HFFc6 (cell line): ENCODE data around the gene ZPLD1. TPM values are rescaled to one million over a fixed set of nuclear protein-coding genes. Genes with fewer than 3 reads are reported as not detected.

ENCODE experiments used
- DNase-seq: peaks from one replicate; pipeline ENCODE4 v3.0.0-alpha.2; 2018
- H3K27ac Mint-ChIP-seq: 2 replicates; pipeline ENCODE4 v1.8.0; 2020; ENCODE audit warnings: mild to moderate bottlenecking, mixed read lengths
- H3K27me3 Mint-ChIP-seq: 2 replicates; pipeline ENCODE4 v1.8.0; 2021; ENCODE audit warnings: mild to moderate bottlenecking, moderate library complexity, mixed read lengths; ENCODE audit not compliant: insufficient read depth
- H3K36me3 Mint-ChIP-seq: 2 replicates; pipeline ENCODE4 v1.8.0; 2021; ENCODE audit warnings: low read depth, mixed read lengths
- H3K4me1 Mint-ChIP-seq: 2 replicates; pipeline ENCODE4 v1.8.0; 2020; ENCODE audit warnings: low read depth, mixed read lengths
- H3K4me3 Mint-ChIP-seq: 2 replicates; pipeline ENCODE4 v1.8.0; 2020; ENCODE audit warnings: mild to moderate bottlenecking, moderate library complexity, mixed read lengths
- H3K9me3 Mint-ChIP-seq: 2 replicates; pipeline ENCODE4 v1.8.0; 2020; ENCODE audit warnings: mild to moderate bottlenecking, mixed read lengths
- CTCF ChIP-seq: fragments of 200-600 bp; sonication (generic); IDR thresholded peaks from 2 replicates; pipeline ENCODE4 v1.5.0; 2021; ENCODE audit warnings: antibody characterized with exemption, mild to moderate bottlenecking
- total RNA-seq, 6 experiments: library from RNA; stranded (reverse); fragmentation: NEBNext Ultra II Directional; extraction: Animal tissue kit (Norgen Biotek cat#: 25700); gene quantifications; 2 replicates in 1 of 6; 3 replicates in 5 of 6; pipeline ENCODE4 v1.2.3, GENCODE V29; 2021

Gene ZPLD1
- total RNA-seq, 6 experiments from 2014 or later, result 0.07 to 0.19 (median 0.12) TPM; not detected in 3

GRCh38 chr3:102449930-102450329 is 15.1 kb downstream of the ZPLD1 start:
- DNase-seq, result no peak
- Mint-ChIP-seq H3K4me1 (no peaks in the 10 kb centered on the region), H3K9me3 (no peaks in the 10 kb centered on the region), H3K36me3 (no peaks in the 10 kb centered on the region), H3K4me3 (no peak overlapping the region), H3K27me3 (no peaks in the 10 kb centered on the region), H3K27ac (no peak overlapping the region)
- no peak for TF ChIP-seq CTCF

- TF ChIP-seq CTCF, result no peak
- Mint-ChIP-seq H3K4me3 (no peak overlapping the region), H3K27ac (no peak overlapping the region), H3K4me1 (no peaks in the 10 kb centered on the region), H3K27me3 (no peaks in the 10 kb centered on the region; the same call in 1 of the 2 replicates), H3K36me3 (no peaks in the 10 kb centered on the region), H3K9me3 (no peaks in the 10 kb centered on the region)
- no peak for DNase-seq
These were observed 16.2 kb downstream of the ZPLD1 start for GRCh38 chr3:102450976-102451375.

GRCh38 chr3:102451543-102451942 is 16.7 kb downstream of the ZPLD1 start:
- H3K4me1 Mint-ChIP-seq, result no peaks in the 10 kb centered on the region
- H3K27me3 Mint-ChIP-seq, result no peaks in the 10 kb centered on the region; the same call in 1 of the 2 replicates
- no peak overlapping the region for H3K27ac Mint-ChIP-seq
- no peaks in the 10 kb centered on the region for H3K9me3 Mint-ChIP-seq
- no peak for DNase-seq
- no peak for TF ChIP-seq CTCF
- H3K36me3 Mint-ChIP-seq, result no peaks in the 10 kb centered on the region
- H3K4me3 Mint-ChIP-seq, result no peak overlapping the region

GRCh38 chr3:102454181-102454580 is 19.4 kb downstream of the ZPLD1 start:
- Mint-ChIP-seq H3K9me3 (no peaks in the 10 kb centered on the region), H3K4me1 (no peaks in the 10 kb centered on the region), H3K36me3 (no peaks in the 10 kb centered on the region), H3K27me3 (no peaks in the 10 kb centered on the region; the same call in 1 of the 2 replicates), H3K4me3 (no peak overlapping the region), H3K27ac (no peak overlapping the region)
- no peak for DNase-seq
- TF ChIP-seq CTCF, result no peak

GRCh38 chr3:102457644-102458043 is 22.8 kb downstream of the ZPLD1 start:
- no peak for DNase-seq
- H3K27ac Mint-ChIP-seq, result no peak overlapping the region
- H3K9me3 Mint-ChIP-seq, result no peaks in the 10 kb centered on the region
- no peaks in the 10 kb centered on the region for H3K36me3 Mint-ChIP-seq
- H3K4me1 Mint-ChIP-seq, result no peaks in the 10 kb centered on the region
- H3K27me3 Mint-ChIP-seq, result peaks cover 2% of the 10 kb centered on the region; the same call in 1 of the 2 replicates
- H3K4me3 Mint-ChIP-seq, result no peak overlapping the region
- no peak for TF ChIP-seq CTCF

GRCh38 chr3:102460579-102460978 is 25.8 kb downstream of the ZPLD1 start:
- no peak for DNase-seq
- no peaks in the 10 kb centered on the region for H3K36me3 Mint-ChIP-seq
- no peaks in the 10 kb centered on the region for H3K4me1 Mint-ChIP-seq
- H3K27ac Mint-ChIP-seq, result no peak overlapping the region
- no peak for TF ChIP-seq CTCF
- H3K9me3 Mint-ChIP-seq, result no peaks in the 10 kb centered on the region
- no peak overlapping the region for H3K4me3 Mint-ChIP-seq
- H3K27me3 Mint-ChIP-seq, result peaks cover 2% of the 10 kb centered on the region; the same call in 1 of the 2 replicates
